ENCODE measurements around the gene SOBP.

DNA sequence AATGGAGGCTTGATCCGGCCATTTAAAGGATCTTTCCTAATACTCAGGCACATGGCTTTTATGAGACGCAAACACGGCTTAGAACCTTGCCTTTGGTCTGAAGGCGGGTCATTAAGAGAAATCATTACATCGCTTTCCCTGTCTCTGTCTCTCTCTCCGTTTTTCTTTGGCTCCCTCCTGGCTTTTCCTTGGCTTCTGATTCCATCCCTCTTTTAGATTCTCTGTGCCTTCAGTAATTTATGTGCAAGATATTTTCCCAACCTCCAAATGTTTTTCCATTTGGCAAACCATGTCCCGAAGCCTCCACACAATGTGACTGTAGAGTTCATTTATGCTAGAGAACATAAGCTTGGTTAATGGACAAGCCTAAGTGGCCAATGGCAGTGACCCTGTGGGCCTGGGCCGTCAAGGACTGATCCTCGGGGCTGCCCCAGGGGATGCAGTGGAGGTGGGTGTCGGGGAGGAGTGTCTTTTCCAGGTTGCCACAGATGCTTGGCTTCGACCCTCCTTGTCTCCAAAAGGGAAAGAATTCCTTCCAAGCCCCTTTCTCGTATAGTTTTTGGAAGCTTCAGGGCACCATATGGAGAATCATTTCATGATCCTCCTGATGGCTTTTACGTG, 177.2 kb downstream of the SOBP start:
- no peak for TF ChIP-seq CTCF (IDR thresholded peaks at IDR 0.05; ENCODE audit: extremely low read depth in 1 of 2, insufficient read depth in 1 of 2, low read depth in 1 of 2, low read length in 2 of 2)
- no peak for TF ChIP-seq EZH2 (IDR thresholded peaks at IDR 0.05; ENCODE audit: borderline replicate concordance, low read depth, low read length, severe bottlenecking)
- TF ChIP-seq POLR2A (IDR thresholded peaks at IDR 0.05; ENCODE audit: low read depth, low read length) = no peak
- TF ChIP-seq POLR2AphosphoS5 (IDR thresholded peaks at IDR 0.05; ENCODE audit: insufficient read depth, low read depth, low read length) = no peak
- TF ChIP-seq GATA2 (IDR thresholded peaks at IDR 0.05; ENCODE audit: insufficient read depth, insufficient read length, low read depth, low read length) = no peak
- TF ChIP-seq, protein P1, sequence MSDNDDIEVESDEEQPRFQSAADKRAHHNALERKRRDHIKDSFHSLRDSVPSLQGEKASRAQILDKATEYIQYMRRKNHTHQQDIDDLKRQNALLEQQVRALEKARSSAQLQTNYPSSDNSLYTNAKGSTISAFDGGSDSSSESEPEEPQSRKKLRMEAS (IDR thresholded peaks at IDR 0.05; ENCODE audit: insufficient read depth, insufficient read length) = no peak
- no peak for TF ChIP-seq MYC (IDR thresholded peaks at IDR 0.05; ENCODE audit: low read depth, low read length)
- TF ChIP-seq JUN (IDR thresholded peaks at IDR 0.05; ENCODE audit: borderline replicate concordance, insufficient read depth, insufficient read length, low read depth) = no peak
